Lower leg skin (tissue), 4 donors: Measurements from ENCODE around the gene ABCG1. TPM values are rescaled to one million over a fixed set of nuclear protein-coding genes. Genes with fewer than 3 reads are reported as not detected.

Experiments
- DNase-seq, 2 donors: peaks; one replicate each; pipeline ENCODE4 v3.0.0-alpha.2; 2019; ENCODE audit warnings: low spot score in 2 of 2
- H3K4me3 ChIP-seq: fragments of 200-600 bp; sonication (generic); 2 replicates; pipeline ENCODE4 v1.5.1; 2017; ENCODE audit warnings: mild to moderate bottlenecking, low read depth; ENCODE audit not compliant: poor library complexity, severe bottlenecking
- POLR2A ChIP-seq, 2 donors: fragments of 450-650 bp; IDR thresholded peaks; one replicate each; pipeline ENCODE4 v1.6.1; 2016 to 2017; ENCODE audit warnings: antibody characterized with exemption in 2 of 2, mild to moderate bottlenecking in 1 of 2, moderate library complexity in 1 of 2
- WGBS, 2 donors: methylation state at CpG; one replicate each; pipeline ENCODE4 v1.1.5; 2018; 5-methylcytosine and 5-hydroxymethylcytosine counted together
- intact Hi-C: fragments of 100-400 bp; cut with DNase I; formaldehyde crosslinking; loops from one replicate; pipeline ENCODE4 v1.15.0; 2023; ENCODE audit warnings: low total_unique reads
- total RNA-seq, 4 donors: library from RNA; depleted of rRNA; stranded (reverse); fragments of >200 nt; gene quantifications; one replicate each; pipeline ENCODE4 v1.1.0, GENCODE V29; 2016
- TF ChIP-seq, protein P1 (sequence below), 3 donors: fragments of 450-650 bp; IDR thresholded peaks; one replicate each; pipeline ENCODE4 v1.5.1; 2016; ENCODE audit warnings: antibody characterized with exemption in 3 of 3, mild to moderate bottlenecking in 3 of 3, moderate library complexity in 2 of 3

Gene ABCG1
- total RNA-seq, 4 donors from 2014 or later, result 49.4 to 80.2 (median 52.7) TPM

DNA sequence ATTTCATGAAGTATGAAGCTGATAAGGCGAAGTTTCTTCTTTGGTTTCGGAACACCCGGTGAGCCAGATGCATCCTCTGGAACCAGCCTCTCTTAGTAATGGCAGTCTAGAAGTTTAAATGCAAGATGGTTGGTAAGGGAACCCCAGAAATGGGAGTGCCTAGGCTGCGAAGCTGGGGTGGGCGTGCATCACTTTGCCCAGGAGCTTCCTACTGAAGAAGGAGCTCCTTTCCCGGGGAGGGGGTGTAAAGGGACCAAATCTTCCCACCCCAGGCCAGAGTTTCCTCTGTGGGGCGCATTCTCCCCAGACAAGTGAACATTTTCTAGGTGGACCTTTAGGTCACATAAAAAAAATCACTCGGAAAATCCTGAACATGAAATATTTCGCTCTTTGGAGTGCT lies 127.5 kb downstream of the ABCG1 start:
- no peak overlapping the region for H3K4me3 ChIP-seq
- peak in 1 of 2 donors; percentile 66 for DNase-seq
- intact Hi-C loops, result no loop called here
- WGBS, 2 donors, result 91% methylated on average over 9 of the region's 9 CpGs
- TF ChIP-seq, protein P1, sequence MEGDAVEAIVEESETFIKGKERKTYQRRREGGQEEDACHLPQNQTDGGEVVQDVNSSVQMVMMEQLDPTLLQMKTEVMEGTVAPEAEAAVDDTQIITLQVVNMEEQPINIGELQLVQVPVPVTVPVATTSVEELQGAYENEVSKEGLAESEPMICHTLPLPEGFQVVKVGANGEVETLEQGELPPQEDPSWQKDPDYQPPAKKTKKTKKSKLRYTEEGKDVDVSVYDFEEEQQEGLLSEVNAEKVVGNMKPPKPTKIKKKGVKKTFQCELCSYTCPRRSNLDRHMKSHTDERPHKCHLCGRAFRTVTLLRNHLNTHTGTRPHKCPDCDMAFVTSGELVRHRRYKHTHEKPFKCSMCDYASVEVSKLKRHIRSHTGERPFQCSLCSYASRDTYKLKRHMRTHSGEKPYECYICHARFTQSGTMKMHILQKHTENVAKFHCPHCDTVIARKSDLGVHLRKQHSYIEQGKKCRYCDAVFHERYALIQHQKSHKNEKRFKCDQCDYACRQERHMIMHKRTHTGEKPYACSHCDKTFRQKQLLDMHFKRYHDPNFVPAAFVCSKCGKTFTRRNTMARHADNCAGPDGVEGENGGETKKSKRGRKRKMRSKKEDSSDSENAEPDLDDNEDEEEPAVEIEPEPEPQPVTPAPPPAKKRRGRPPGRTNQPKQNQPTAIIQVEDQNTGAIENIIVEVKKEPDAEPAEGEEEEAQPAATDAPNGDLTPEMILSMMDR (IDR thresholded peaks at IDR 0.05), result no peak
- TF ChIP-seq POLR2A (IDR thresholded peaks at IDR 0.05), result no peak

Other genes with a start within 250 kb of the ABCG1 start
- gene ZBTB21, start 208.8 kb upstream of the ABCG1 start, total RNA-seq, result 10 to 100 TPM; 18.1 to 31.9 (median 28.2) TPM
- under 1 TPM in 1 of 4 donors, not detected in 3; 0.23 TPM for gene UMODL1, start 147.8 kb upstream of the ABCG1 start, total RNA-seq
- gene TFF3, start 96.3 kb downstream of the ABCG1 start, total RNA-seq, result 10 to 100 TPM in 1 of 4 donors, 1 to 10 TPM in 3; 3.6 to 16.8 (median 8.7) TPM
- gene TFF2, start 131.9 kb downstream of the ABCG1 start, total RNA-seq, result not detected
- not detected for gene TFF1, start 147.4 kb downstream of the ABCG1 start, total RNA-seq
- under 1 TPM; 0.19 to 0.78 (median 0.36) TPM for gene TMPRSS3, start 176.9 kb downstream of the ABCG1 start, total RNA-seq
- gene UBASH3A, start 184.8 kb downstream of the ABCG1 start, total RNA-seq, result under 1 TPM in 1 of 4 donors, not detected in 3; 0.23 TPM